HUES64 (cell line): Measurements from ENCODE around the gene GLI2.

Source experiments
- H3K27ac ChIP-seq: 2 replicates; pipeline ENCODE4 v1.7.0; 2013; ENCODE audit warnings: low read depth, low read length, inconsistent platforms
- H3K27me3 ChIP-seq: 2 replicates; pipeline ENCODE4 v1.6.1; 2013; ENCODE audit warnings: mild to moderate bottlenecking, low read length; ENCODE audit not compliant: insufficient read depth
- H3K36me3 ChIP-seq: 2 replicates; pipeline ENCODE4 v1.6.1; 2013; ENCODE audit warnings: mild to moderate bottlenecking, low read length; ENCODE audit not compliant: insufficient read depth
- H3K4me1 ChIP-seq: 2 replicates; pipeline ENCODE4 v1.6.1; 2013; ENCODE audit warnings: mild to moderate bottlenecking, low read length, moderate library complexity; ENCODE audit not compliant: insufficient read depth
- H3K4me3 ChIP-seq: 2 replicates; pipeline ENCODE4 v1.5.1; 2013; ENCODE audit warnings: mild to moderate bottlenecking, low read length, moderate library complexity
- H3K9ac ChIP-seq: 2 replicates; pipeline ENCODE4 v1.6.1; 2013; ENCODE audit warnings: mild to moderate bottlenecking, low read depth, low read length
- H3K9me3 ChIP-seq: 2 replicates; pipeline ENCODE4 v1.6.1; 2013; ENCODE audit warnings: low read depth, low read length; ENCODE audit not compliant: insufficient read depth
- WGBS: fragments of 150-250, 120-280 bp; methylation state at CpG from one replicate; pipeline ENCODE4 v1.1.7; 2013; ENCODE audit warnings: missing lambda C conversion rate; 5-methylcytosine and 5-hydroxymethylcytosine counted together

GLI2 gene

DNA sequence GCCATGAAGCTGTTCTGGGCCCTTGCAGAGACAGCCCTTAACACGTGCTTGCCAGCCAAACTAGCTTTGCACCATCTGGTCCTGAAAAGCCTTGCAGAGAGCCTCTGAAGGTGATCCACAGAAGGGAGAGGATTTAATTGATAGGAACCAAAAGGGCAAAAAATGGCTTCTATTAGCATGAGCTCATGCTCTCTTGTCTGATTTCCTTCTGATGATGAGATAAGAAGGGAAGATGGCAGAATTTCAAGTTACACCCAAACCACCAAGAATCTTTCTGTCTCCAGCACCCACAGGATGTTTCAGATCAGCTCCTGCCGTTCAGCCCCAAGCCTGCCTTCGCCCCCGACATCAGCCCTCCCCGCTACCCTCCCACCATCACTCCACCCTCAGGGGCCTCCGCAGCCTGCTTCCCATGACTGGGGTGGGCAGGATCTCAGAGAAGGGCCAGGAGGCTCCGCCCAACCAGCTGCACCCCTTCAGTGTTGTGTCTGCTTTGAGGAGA, 23.4 kb upstream of the GLI2 start:
- Histone ChIP-seq H3K9me3 (no peaks in the 10 kb centered on the region), H3K36me3 (no peaks in the 10 kb centered on the region), H3K27me3 (peaks cover 34% of the 10 kb centered on the region), H3K4me1 (peaks cover 14% of the 10 kb centered on the region), H3K4me3 (no peak overlapping the region), H3K9ac (no peak overlapping the region), H3K27ac (no peak overlapping the region)
- WGBS, result 84% methylated on average over 7 of the region's 7 CpGs

DNA sequence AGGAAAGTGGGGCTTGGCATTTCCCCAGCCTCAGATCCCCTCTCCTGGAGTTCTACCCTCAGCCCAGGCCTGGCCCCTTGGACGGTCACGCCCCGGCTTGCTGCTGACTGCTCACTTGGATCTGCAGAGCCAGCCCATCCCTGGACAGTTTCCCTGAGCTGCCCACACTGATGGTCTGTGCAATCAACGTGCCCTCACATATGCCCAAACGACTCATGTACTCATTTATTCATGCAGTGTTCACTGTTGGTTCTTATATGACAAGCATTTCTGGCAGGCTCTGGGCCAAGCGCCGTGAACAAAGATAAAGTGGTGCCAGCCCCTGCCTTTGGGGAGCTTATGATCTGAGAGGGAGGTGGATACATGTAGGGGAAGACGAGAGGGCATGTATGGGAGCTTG, 20.3 kb upstream of the GLI2 start:
- H3K27ac ChIP-seq, result no peak overlapping the region
- WGBS, result 81% methylated on average over 8 of the region's 8 CpGs
- H3K9me3 ChIP-seq, result no peaks in the 10 kb centered on the region
- no peaks in the 10 kb centered on the region for H3K36me3 ChIP-seq
- H3K4me1 ChIP-seq, result peaks cover 1% of the 10 kb centered on the region
- no peak overlapping the region for H3K4me3 ChIP-seq
- H3K9ac ChIP-seq, result no peak overlapping the region
- H3K27me3 ChIP-seq, result peaks cover 30% of the 10 kb centered on the region

DNA sequence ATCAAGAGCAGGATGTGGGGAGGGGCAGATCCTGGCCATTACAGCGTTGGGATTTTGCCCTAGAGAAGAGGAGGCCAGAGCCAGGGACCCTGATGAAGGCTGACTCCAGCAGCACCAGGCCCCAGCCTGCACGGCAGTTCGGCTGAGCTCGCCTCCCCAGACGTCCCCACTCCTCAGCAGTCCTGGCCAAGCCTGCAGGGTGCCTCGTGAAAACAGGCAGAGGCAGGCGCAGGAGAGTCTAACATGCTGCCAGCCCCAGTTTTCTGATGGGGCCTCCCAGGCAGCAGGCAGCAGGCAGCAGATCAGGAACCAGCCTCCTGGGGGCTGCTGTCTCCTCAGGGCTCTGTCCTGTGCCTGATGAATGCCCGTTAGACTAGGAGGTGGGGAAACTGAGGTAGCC, 19.7 kb upstream of the GLI2 start:
- Histone ChIP-seq H3K27ac (no peak overlapping the region), H3K36me3 (no peaks in the 10 kb centered on the region), H3K4me3 (no peak overlapping the region), H3K9ac (no peak overlapping the region), H3K27me3 (peaks cover 30% of the 10 kb centered on the region), H3K9me3 (no peaks in the 10 kb centered on the region), H3K4me1 (no peaks in the 10 kb centered on the region; the same call in 1 of the 2 replicates)
- WGBS, result 78% methylated on average over 8 of the region's 8 CpGs

DNA sequence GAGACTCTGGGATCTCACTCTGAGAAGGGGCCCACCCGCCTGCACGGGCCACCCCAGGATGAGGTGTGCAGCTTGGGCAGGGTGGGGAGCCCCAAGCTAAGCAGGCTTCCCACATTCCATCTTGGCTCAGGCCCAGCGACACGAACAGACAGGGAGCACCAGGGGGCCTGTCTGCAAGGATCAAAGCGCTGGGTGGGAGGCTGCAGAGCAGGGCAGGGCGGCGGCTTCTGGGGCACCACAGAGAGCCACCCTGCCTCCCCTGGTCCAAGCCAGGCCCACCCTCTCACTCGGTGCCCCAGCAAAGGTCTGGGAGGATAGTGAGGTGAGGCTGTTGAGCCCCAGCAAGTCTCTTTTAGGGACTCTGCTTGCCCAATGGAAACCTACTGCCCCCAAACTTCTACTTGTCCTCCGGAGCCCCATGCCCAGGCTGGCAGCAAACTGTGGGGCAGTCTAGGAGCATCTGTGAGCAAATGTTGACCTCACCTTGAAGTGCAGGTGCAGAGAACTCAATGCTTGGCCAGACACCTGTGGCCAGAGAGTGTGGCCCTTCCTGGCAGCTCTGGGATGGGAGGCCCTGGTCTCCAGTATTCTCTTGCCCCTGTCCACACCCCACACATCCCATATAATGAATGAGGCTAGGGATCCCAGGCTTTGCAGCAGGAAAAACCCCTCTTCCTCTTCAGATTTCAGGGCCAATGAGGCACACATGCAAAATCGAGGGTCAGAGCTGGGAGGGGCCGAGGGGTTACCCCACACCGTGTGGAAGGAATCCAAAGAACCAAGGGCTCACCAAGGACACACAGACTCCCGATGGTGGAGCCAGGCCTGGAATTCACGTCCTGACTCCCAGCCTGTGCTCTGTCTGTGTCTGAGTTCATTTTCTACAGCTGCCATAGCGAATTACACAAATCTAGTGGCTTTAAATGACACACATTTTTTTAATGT, 18.8 kb upstream of the GLI2 start:
- WGBS, result 81% methylated on average over 15 of the region's 15 CpGs
- H3K4me1 ChIP-seq, result no peaks in the 10 kb centered on the region
- no peak overlapping the region for H3K9ac ChIP-seq
- no peaks in the 10 kb centered on the region for H3K36me3 ChIP-seq
- H3K27me3 ChIP-seq, result peaks cover 27% of the 10 kb centered on the region
- no peak overlapping the region for H3K4me3 ChIP-seq
- no peak overlapping the region for H3K27ac ChIP-seq
- H3K9me3 ChIP-seq, result no peaks in the 10 kb centered on the region

DNA sequence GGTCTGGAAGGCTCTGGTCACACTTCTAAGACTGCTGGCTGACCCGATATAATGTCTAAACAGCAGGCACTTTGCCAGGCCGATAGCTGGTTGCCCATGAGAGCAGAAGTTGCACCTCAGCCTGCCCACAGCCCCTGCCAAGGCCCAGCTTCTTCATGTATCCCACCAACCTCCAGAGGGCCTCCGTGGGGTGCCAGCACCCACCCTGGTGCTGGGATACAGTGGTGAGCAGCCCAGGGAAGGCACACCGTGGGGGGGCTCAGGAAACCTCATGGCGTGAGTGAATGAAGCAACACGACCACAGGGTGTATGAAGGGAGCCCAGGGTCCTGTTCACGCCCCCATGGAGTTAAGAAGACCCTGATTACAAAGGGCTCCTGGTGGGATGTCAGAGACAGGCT, 16.2 kb upstream of the GLI2 start:
- Histone ChIP-seq H3K4me3 (no peak overlapping the region), H3K36me3 (no peaks in the 10 kb centered on the region), H3K27ac (no peak overlapping the region), H3K9ac (no peak overlapping the region), H3K4me1 (peaks cover 12% of the 10 kb centered on the region), H3K27me3 (peaks cover 25% of the 10 kb centered on the region; the same call in 1 of the 2 replicates), H3K9me3 (0 out of 2 replicates have a peak, but pooled peaks cover 2% of the 10 kb centered on the region)
- WGBS, result 92% methylated on average over 7 of the region's 7 CpGs

DNA sequence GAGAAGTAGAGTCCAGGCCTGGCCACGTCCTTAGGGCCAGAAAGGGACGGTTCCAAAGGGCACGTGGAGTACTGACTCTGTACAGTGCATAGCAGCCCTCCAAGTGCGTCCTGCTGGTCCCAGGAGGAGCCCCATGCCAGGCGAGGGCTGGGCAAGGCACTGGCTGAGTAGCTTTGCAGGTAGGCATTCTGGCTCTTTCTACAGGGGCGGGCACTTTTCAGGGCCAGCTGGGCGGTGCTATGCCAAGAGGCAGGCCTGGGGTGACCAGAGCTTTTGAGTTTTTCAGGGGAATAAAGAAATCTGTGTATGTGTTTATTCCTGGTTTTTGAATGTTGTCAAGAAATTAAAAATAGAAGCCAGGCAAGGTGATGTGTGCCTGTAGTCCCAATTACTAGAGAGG, 15.4 kb upstream of the GLI2 start:
- no peaks in the 10 kb centered on the region for H3K36me3 ChIP-seq
- H3K4me1 ChIP-seq, result peaks cover 12% of the 10 kb centered on the region
- H3K27me3 ChIP-seq, result peaks cover 24% of the 10 kb centered on the region; the same call in 1 of the 2 replicates
- WGBS, result 94% methylated on average over 7 of the region's 7 CpGs
- H3K9ac ChIP-seq, result no peak overlapping the region
- peaks cover 6% of the 10 kb centered on the region; the same call in 1 of the 2 replicates for H3K9me3 ChIP-seq
- no peak overlapping the region for H3K27ac ChIP-seq
- no peak overlapping the region for H3K4me3 ChIP-seq

DNA sequence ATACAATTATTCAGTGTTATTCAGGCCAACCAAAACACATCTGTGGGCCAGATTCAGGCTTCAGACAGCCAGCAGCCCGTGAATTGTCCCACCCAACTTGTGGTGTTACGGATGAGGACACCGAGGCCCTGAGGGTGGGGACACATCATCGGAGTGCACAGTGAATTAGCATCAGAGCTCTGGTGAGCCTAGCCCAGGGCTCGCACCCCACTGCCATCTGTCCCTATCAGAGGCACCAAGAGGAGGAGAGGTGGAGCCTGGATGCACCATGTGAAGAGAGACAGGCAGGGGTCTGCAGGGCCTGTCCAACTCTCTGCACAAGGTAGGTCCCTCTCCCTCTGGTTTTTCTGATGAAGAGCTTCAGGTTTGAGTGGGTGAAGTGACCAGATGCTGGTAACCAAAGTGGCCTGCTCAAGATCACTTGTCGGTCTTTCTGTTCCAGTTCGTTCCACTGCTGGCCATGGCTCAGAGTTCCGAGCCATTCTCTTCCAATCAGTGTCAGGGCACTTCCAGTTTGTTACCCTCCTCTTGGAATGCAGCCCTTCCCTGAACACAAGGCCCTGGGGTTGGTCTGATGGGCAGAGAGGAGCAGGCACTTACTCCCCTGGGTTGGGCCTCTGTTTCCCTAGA, 14.8 kb upstream of the GLI2 start:
- H3K4me3 ChIP-seq, result no peak overlapping the region
- no peaks in the 10 kb centered on the region for H3K36me3 ChIP-seq
- no peak overlapping the region for H3K9ac ChIP-seq
- peaks cover 12% of the 10 kb centered on the region; the same call in 1 of the 2 replicates for H3K9me3 ChIP-seq
- peaks cover 12% of the 10 kb centered on the region for H3K4me1 ChIP-seq
- H3K27me3 ChIP-seq, result peaks cover 24% of the 10 kb centered on the region; the same call in 1 of the 2 replicates
- no peak overlapping the region for H3K27ac ChIP-seq
- WGBS, result 96% methylated on average over 8 of the region's 8 CpGs

DNA sequence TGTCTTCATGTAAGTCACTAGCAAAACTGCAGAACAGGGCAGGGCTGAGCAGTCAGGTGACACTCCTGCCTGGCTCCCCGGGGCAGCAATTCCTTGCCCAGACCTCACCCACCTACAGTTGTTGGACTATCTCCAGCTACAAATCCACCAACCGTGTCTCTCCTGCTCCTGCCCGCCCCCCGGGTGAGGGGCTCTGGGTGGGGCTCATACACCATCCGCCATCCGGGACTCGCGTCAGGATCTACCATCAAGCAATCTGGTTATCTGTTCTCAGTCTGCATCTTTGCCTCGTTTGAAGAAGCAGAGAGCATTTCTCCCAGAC, 13.5 kb upstream of the GLI2 start:
- H3K9me3 ChIP-seq, result peaks cover 25% of the 10 kb centered on the region; the same call in 1 of the 2 replicates
- no peak overlapping the region for H3K27ac ChIP-seq
- H3K9ac ChIP-seq, result no peak overlapping the region
- peaks cover 22% of the 10 kb centered on the region; the same call in 1 of the 2 replicates for H3K27me3 ChIP-seq
- H3K4me3 ChIP-seq, result no peak overlapping the region
- H3K36me3 ChIP-seq, result no peaks in the 10 kb centered on the region
- peaks cover 12% of the 10 kb centered on the region for H3K4me1 ChIP-seq
- WGBS, result 90% methylated on average over 9 of the region's 9 CpGs

DNA sequence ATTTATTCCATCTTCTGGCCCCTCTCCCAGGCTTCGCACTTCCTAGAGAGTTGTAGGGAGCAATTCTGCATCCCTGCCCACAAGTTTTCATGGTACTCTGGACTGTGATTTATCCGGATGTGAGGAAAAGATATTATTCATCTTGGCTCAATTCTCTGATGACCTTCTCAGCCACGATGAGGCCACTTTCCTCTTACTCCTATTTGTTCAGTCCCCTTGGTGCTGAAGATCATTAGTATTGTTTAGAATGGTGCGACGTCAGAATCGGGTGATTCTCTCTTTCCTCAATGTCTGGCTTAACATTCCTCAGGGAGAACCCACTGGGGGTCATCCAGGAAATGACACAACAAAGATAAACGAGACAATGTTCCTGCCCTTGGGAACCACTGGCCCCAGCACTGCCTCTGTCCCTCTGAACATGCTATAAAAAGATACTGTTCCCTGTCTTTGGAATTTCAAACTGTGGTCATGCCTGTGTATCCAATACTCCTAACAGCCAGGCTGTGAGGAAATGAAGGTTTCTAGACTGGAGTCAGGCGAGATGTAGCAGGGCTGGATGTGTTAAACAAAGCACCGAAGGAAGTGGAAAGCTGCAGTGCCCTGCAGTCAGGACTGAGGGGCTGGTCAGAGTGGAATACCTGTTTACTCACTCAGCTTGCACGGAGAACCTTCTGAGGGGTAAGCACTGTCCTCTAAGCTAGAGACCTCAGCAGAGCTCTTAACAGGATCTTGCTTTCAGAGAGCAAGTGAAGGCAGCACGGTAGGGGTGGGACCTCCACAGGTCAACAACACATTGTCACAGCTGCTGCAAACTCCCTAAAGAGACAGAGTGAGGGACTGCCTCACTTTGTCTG, 12.9 kb upstream of the GLI2 start:
- WGBS, result 40% methylated on average over 9 of the region's 11 CpGs

DNA sequence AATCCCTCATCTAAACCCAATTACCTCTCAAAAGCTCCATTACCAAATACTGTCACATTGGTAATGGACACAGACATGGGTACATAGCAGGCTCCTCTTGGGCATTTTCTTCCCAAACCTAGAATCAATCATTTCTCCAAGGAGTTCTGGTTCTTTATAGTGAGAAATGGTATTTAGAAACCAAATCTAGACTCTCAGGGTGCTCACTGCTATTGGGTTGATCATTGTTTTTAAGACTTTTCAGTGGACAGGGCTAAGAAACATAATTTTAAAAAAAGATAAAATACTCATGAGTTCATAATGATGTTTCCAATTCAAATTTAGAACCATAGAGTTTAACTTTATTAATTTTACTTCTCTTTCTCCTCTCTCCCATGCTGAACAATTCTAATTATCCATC, 9.4 kb upstream of the GLI2 start:
- no peak overlapping the region for H3K9ac ChIP-seq
- peaks cover 26% of the 10 kb centered on the region; the same call in 1 of the 2 replicates for H3K9me3 ChIP-seq
- peaks cover 14% of the 10 kb centered on the region; the same call in 1 of the 2 replicates for H3K27me3 ChIP-seq
- H3K4me1 ChIP-seq, result peaks cover 23% of the 10 kb centered on the region
- no peak overlapping the region for H3K4me3 ChIP-seq
- H3K27ac ChIP-seq, result no peak overlapping the region
- H3K36me3 ChIP-seq, result no peaks in the 10 kb centered on the region

More for the DNA sequence above, 12.9 kb upstream of the GLI2 start:
- Histone ChIP-seq H3K4me3 (no peak overlapping the region), H3K4me1 (peaks cover 12% of the 10 kb centered on the region), H3K9ac (no peak overlapping the region), H3K9me3 (peaks cover 26% of the 10 kb centered on the region; the same call in 1 of the 2 replicates), H3K36me3 (no peaks in the 10 kb centered on the region), H3K27ac (peak overlapping the region; percentile 14; the same call in 1 of the 2 replicates), H3K27me3 (peaks cover 19% of the 10 kb centered on the region; the same call in 1 of the 2 replicates)
